A549 (cell line): ENCODE data around the gene DUSP7.

Experiments used
- CEBPB ChIP-seq, 2 experiments: fragments of >200 bp in 1 of 2; sonication (Bioruptor Twin) in 1 of 2; formaldehyde crosslinking in 1 of 2; IDR thresholded peaks; 2 replicates each; pipeline ENCODE4 v1.6.1; 2012 to 2016
- JUN ChIP-seq, 2 experiments: fragments of >200 bp; sonication (Bioruptor Twin); formaldehyde crosslinking; IDR thresholded peaks; 2 replicates in 1 of 2; 3 replicates in 1 of 2; pipeline ENCODE4 v1.6.1; 2016 to 2017
- NR3C1 ChIP-seq: fragments of >200 bp; sonication (Bioruptor Twin); formaldehyde crosslinking; IDR thresholded peaks from 3 replicates; pipeline ENCODE4 v1.6.1; 2017
- POLR2A ChIP-seq: IDR thresholded peaks from 2 replicates; pipeline ENCODE4 v1.6.1; 2012; ENCODE audit warnings: mild to moderate bottlenecking, low read length
- USF2 ChIP-seq: fragments of 450-650 bp; IDR thresholded peaks from 2 replicates; pipeline ENCODE4 v1.6.1; 2014; ENCODE audit warnings: antibody characterized with exemption

- no peak for TF ChIP-seq CEBPB (IDR thresholded peaks at IDR 0.05)
- TF ChIP-seq JUN (IDR thresholded peaks at IDR 0.05) = no peak
- no peak for TF ChIP-seq POLR2A
- no peak for TF ChIP-seq NR3C1
- TF ChIP-seq USF2 = no peak
Observed at GRCh38 chr3:52068730-52069129, 12.4 kb upstream of the DUSP7 start.
